GM21737 (cell line): ENCODE measurements around the gene KCP.

Source experiments
- ATAC-seq: cut with Tn5 transposase; IDR thresholded peaks from one replicate; pipeline ENCODE4 v1.9.1; 2021; ENCODE audit warnings: mild to moderate bottlenecking, moderate library complexity; ENCODE audit not compliant: unreplicated experiment

KCP gene

DNA sequence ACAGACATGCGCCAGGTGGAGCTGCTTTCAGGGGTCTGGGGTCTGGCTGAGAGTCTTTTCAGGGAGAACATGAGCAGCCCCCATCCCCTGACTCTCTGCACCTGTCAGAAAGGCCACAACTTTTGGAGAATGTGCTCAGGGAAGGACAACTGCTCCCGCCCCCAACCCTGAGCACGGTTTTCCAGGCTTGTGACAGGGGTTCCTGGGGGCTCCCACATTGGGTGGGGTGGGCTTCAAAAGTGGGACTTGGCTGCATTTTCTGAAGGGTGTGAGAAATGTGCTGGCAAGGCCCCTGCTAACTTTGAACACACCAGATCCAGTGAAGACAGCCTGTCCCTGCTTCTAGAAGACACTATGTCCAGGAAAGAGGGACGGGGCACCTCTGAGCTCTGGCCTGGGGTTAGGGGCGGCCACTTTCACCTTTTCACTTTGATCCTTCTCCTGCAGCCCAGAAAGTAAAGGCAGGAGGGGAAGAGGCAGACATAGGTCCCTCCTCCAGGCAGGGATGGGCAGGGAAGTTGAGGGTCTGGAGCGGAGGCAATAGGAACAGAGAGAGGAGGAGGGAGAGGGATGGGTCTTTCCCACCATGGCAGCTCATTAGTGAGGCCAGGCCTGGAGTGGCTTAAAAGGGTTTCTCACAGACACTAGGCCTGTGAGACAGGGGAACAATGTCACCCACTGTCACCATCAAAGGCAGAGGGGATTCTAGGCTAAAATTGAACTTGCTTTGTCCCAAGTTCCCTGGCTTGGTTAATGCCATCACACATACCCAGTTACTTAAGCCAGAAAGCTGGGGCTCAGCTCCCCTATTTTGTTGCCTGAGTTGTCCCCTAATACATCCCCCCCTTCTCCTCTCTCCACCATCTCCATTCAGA lies 1.5 kb downstream of the KCP start:
- ATAC-seq, result no peak

DNA sequence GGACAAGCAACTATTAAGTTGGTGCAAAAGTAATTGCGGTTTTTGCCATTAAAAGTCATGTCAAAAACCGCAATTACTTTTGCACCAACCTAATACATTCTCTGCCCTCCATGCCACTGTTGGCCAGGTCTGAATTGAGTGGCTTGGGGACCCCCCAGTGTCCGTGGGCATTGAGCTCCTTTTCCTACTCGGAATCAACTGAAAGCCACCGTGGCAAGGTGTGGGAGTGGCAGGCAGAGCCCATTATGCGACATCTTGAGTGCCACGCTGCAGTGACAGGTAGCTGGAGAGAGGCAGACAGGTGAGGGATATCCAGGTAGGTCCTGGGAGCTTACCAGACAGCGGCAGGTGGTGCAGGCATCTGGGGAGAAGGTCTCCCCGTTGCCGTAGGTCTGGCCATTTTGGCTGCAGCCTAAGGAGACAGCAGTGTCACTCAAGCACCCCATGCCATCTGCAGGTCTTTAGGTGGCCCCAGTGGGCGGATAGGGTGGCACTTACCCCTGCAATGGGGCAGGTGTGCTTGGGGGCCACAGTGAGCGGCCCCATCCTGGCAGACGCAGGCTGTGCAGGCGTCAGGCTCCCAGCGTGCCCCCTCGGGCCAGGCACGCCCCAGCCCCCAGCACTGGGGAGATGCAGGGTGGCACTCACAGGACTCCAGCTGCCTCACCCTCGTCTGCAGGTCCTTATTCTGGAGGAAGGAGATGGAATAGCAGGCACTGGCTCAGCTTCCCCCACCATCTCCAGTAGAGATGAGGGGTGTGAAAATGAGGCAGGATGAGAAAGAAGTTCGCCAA lies 3.5 kb downstream of the KCP start:
- no peak for ATAC-seq

GRCh38 chr7:128906001-128906765 lies 4.3 kb downstream of the KCP start:
- no peak for ATAC-seq

DNA sequence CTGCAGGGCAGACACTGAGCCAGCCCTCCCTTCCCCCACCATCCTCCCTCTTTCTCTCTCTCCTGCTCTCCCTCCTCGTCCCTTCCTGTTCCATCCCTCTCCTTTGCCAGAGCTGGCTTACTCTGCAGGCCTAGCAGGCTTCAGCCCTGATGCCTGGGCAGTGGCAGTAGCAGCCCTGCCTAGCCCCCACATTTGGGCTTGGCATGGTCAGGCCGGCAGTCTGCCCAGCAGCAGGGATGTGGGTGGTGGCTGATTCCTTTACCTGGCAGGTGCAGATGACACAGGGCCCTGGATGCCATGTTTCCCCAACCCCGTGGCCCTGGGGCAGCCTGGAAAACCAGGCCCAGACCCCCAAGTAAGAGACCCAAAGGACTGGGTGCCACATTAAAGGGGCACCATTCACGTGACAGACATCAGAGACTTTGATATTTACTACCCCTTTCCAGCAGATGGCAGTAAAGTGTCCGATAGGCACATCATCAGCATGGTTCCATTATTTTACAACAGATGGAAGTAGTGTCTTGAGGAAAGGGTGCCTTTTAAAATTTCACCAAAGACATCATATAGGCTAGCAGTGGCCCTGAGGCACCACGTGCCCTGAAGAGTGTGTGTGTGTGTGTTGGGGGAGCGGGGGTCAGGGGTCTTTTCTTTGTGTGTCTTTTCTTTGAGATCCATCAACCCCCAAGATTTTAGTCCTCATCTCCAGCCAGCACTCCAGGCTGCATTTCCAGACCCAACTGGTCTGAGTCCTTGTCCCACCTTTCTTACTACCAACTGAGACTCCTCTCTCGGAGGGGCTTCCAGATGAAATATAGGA lies 5.9 kb downstream of the KCP start:
- ATAC-seq, result no peak

DNA sequence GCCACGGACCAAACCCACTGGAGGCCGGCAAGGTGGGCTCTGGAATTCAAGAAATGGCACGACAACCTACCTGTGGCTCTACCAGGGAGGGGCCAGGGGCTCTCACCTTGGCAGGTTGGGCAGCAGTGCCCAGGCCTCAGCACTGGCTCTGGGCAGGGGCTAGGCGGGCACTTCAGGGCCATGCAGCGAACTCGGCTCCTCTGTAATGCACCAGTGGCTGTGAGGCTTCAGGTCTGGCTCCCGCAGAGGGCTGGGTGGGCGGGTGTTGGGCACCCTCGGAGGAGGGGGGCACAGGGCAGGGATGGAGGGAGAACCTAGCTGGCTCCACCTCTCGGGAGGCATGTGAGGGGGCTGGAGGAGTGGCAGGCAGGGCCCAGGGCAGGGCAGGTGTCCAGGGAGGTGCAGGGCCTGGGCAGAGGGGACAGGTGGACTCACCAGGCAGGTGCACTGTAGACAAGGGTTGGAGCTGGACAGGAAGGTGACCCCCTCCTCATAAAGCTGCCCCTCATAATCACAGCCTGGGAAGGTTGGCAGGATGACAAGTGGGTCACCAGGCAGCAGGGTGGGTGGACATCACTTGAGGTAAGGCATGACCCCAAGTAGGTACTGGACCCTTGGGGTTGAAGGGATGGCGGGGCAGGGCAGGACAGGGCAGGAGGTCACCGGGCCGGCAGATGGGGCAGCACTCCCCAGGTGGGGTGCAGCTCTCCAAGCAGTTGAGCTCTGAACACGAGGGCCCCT lies 6.7 kb downstream of the KCP start:
- no peak for ATAC-seq

DNA sequence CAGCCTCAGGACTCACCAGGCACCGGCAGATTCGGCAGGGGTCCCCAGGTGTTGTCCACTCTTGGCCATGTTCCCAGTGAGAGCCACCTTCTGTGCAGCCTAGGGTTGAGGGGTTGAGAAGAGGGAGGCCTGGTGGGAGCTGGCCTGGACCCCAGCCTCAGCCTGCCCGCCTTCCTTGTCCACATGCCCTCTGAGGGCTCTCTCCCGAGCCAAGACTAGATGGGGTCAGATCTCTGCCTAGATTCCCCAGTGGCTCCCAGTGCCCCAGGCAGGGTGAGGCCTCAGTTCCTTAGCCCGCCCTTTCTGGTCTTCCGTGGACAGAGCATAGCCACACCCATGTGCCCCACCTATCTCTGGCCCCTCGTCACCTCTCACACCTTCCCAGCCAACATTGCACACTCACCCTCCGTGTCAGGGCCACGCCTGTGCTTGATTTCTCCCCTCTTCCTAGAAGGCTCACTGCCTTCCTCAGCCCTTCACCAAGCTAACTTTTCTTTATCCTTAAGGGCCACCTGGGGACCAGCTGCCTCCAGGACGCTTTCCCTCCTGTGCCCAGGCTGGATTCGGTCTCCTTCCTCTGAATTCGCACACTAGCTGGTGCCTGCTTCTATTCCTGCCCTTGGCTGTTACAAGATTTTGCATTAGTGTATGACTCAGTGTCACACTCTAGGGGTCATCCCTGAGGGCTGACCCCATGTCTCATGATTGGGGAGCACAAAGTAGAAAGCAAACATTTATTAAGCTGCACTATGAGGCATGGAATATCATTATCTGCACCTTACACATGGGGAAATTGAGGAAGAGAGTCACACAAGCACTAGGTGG lies 7.5 kb downstream of the KCP start:
- no peak for ATAC-seq

GRCh38 chr7:128900237-128900636 lies 10.3 kb downstream of the KCP start:
- no peak for ATAC-seq

GRCh38 chr7:128899392-128899791 lies 11.1 kb downstream of the KCP start:
- no peak for ATAC-seq

DNA sequence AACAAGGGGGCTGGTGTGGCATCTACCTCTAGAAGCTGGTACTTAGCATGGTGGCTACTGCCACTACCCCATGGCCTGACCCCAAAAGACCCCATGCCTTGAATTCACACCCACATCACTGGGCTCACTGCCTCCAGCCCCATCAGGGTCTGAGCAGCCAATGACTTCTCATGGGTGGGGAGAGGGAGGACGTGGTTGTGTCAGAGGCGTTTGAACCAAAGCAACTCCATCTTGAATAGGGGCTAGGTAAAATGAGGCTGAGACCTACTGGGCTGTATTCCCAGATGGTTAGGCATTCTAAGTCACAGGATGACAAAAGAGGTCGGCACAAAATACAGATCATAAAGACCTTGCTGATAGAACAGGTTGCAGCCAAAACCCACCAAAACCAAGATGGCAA lies 15.2 kb downstream of the KCP start:
- no peak for ATAC-seq

GRCh38 chr7:128894101-128894440 lies 16.4 kb downstream of the KCP start:
- no peak for ATAC-seq

DNA sequence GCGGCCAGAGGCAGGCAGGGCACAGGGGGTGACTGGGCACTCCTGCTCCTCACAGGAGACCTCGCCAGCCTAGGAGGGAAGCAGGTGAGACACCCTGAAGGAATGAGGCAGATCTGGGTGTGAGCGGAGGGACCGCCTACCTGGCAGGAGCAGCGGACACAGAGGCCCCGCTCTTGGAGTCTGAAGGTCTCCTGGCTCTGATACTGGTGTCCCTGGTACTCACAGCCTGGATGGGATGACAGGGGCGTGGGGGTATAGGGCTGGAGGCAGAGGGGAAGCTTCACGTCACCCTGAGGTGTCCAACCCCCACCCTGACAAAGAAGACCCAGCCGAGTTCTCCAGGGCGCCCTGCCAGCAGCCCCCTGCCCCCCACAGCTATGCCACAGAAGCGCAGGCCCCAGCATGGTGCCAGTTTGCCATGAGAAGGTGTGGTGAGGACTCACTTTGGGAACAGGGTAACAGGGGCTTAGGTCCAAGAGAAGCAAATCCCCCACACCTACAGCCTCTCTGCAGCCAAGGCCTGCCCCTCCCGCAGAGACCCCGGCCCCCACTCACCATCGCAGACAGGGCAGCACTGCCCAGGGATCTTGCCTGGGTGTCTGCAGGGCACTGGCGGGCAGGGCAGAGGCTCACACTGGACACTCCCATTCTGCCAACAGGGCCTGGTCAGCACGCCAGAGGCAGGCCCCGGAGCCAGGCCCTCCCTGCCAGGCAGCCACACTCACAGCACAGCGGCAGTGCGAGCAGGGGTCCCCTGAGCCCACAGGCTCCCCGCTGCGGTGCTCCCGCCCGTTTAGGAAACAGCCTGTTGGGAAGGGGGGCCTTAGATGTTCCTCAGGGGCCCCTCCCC lies 17.0 kb downstream of the KCP start:
- no peak for ATAC-seq

GRCh38 chr7:128892521-128893250 lies 17.8 kb downstream of the KCP start:
- no peak for ATAC-seq

DNA sequence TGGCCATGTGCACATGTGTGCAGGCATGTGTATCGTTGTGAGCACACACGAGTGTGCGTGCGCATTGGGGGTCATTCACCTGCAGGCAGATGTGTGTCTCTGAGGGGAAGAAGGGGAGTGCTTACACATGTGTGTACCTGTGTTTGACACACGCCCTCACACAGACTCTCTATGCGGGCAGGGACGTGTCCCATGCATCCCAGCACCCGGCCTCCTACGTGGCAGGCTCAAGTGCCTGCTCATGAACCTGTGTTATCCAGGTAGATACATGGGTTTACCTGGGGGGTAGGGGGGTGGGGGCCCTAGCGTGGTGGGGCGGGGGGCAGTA lies 18.6 kb downstream of the KCP start:
- no peak for ATAC-seq

- no peak for ATAC-seq
Measured at GRCh38 chr7:128891110-128891941, 19.2 kb downstream of the KCP start.

- ATAC-seq, result no peak
Measured at GRCh38 chr7:128890306-128891109, 20.0 kb downstream of the KCP start.

GRCh38 chr7:128889121-128889520 lies 21.4 kb downstream of the KCP start:
- no peak for ATAC-seq
